Measurements from ENCODE around the gene SLTM. TPM values are rescaled to one million over a fixed set of nuclear protein-coding genes. Genes with fewer than 3 reads are reported as not detected.

Gene SLTM
- total RNA-seq, 4 donors from 2014 or later: 65.0 to 115 (median 92.5) TPM

GRCh38 chr15:58977887-58978286 lies 44.4 kb upstream of the SLTM start:
- Histone ChIP-seq H3K4me1 (peaks cover 9 to 35% (median 12%) of the 10 kb centered on the region in 3 donors), H3K27me3 (no peaks in the 10 kb centered on the region), H3K4me3 (no peak overlapping the region), H3K36me3 (no peaks in the 10 kb centered on the region), H3K27ac (no peak overlapping the region), H3K9me3 (no peaks in the 10 kb centered on the region)
- intact Hi-C loops (cut with DNase I): no loop called here
- no peak for DNase-seq
- TF ChIP-seq CTCF (IDR thresholded peaks at IDR 0.05) (no peak), POLR2A (IDR thresholded peaks at IDR 0.05) (no peak)

- Histone ChIP-seq H3K27me3 (no peaks in the 10 kb centered on the region), H3K27ac (no peak overlapping the region), H3K36me3 (no peaks in the 10 kb centered on the region), H3K9me3 (no peaks in the 10 kb centered on the region), H3K4me1 (peaks cover 0 to 11% (median 0%) of the 10 kb centered on the region in 3 donors), H3K4me3 (no peak overlapping the region)
- TF ChIP-seq POLR2A (IDR thresholded peaks at IDR 0.05) (no peak), CTCF (IDR thresholded peaks at IDR 0.05) (no peak)
- 82 to 88% methylated on average over 2 of the region's 2 CpGs for WGBS, 2 donors
- intact Hi-C loops (cut with DNase I): no loop called here
- DNase-seq: no peak
These were observed 34.0 kb upstream of the SLTM start for GRCh38 chr15:58967479-58967878.

- WGBS, 2 donors: 75 to 79% methylated on average over 3 of the region's 3 CpGs
These were observed 33.2 kb upstream of the SLTM start for GRCh38 chr15:58966698-58967097.

GRCh38 chr15:58962662-58963565 lies 29.4 kb upstream of the SLTM start:
- Histone ChIP-seq H3K9me3 (no peaks in the 10 kb centered on the region), H3K36me3 (no peaks in the 10 kb centered on the region), H3K27ac (peak overlapping the region in 1 of 4 donors; percentile 40), H3K4me3 (no peak overlapping the region), H3K27me3 (no peaks in the 10 kb centered on the region), H3K4me1 (peaks cover 0 to 15% (median 0%) of the 10 kb centered on the region in 3 donors)
- intact Hi-C loops (cut with DNase I): no loop called here
- 56 to 60% methylated on average over 8 of the region's 8 CpGs for WGBS, 2 donors
- TF ChIP-seq CTCF (IDR thresholded peaks at IDR 0.05) (no peak), POLR2A (IDR thresholded peaks at IDR 0.05) (no peak)
- DNase-seq: no peak

More at GRCh38 chr15:58966698-58967097, 33.2 kb upstream of the SLTM start:
- no peak for DNase-seq
- H3K36me3 ChIP-seq: no peaks in the 10 kb centered on the region
- H3K27ac ChIP-seq: no peak overlapping the region
- no peak overlapping the region for H3K4me3 ChIP-seq
- H3K4me1 ChIP-seq: peaks cover 0 to 15% (median 0%) of the 10 kb centered on the region in 3 donors
- no peak for TF ChIP-seq CTCF (IDR thresholded peaks at IDR 0.05)
- no peaks in the 10 kb centered on the region for H3K9me3 ChIP-seq
- intact Hi-C loops (cut with DNase I): no loop called here
- H3K27me3 ChIP-seq: no peaks in the 10 kb centered on the region

- Histone ChIP-seq H3K9me3 (no peaks in the 10 kb centered on the region), H3K36me3 (no peaks in the 10 kb centered on the region), H3K4me3 (no peak overlapping the region), H3K27me3 (no peaks in the 10 kb centered on the region), H3K4me1 (peaks cover 0 to 18% (median 0%) of the 10 kb centered on the region in 3 donors), H3K27ac (no peak overlapping the region)
- TF ChIP-seq POLR2A (IDR thresholded peaks at IDR 0.05): no peak
- TF ChIP-seq CTCF (IDR thresholded peaks at IDR 0.05): no peak
- no peak for DNase-seq
- intact Hi-C loops (cut with DNase I): no loop called here
- 67 to 100% methylated on average over 1 of the region's 1 CpG for WGBS, 2 donors
These were observed 28.7 kb upstream of the SLTM start for GRCh38 chr15:58962136-58962535.
